Activated CD8-positive, alpha-beta T cell treated with anti-CD3 and anti-CD28 coated beads for 36 hours (primary cell): ENCODE results near the gene SORD. TPM values are rescaled to one million over a fixed set of nuclear protein-coding genes. Genes with fewer than 3 reads are reported as not detected.
"Not testable (repeated sequence)": the region's sequence is repeated elsewhere in the genome, so short reads cannot be mapped to it uniquely, and the experiment has no call there.

Source experiments
- ATAC-seq: fragments of 200-7000 bp; cut with Tn5 transposase; one replicate; pipeline ENCODE4 v1.10.0; 2021; ENCODE audit warnings: mild to moderate bottlenecking, moderate library complexity
- CTCF ChIA-PET: fragments of 350-600 bp; sonication (Branson Sonifier 250); formaldehyde crosslinking; loops from one replicate; lab custom pipeline; 2021; ENCODE audit warnings: antibody characterized with exemption; lab: Charles Lee
- POLR2A ChIA-PET: fragments of 350-600 bp; sonication (Branson Sonifier 250); formaldehyde crosslinking; loops from one replicate; lab custom pipeline; 2021; ENCODE audit warnings: antibody characterized with exemption; lab: Charles Lee
- DNase-seq: peaks from one replicate; pipeline ENCODE4 v3.0.0-alpha.2; 2020
- H3K27ac Mint-ChIP-seq: one replicate; pipeline ENCODE4 v1.8.0; 2021; ENCODE audit warnings: mild to moderate bottlenecking, mixed read lengths
- H3K27me3 Mint-ChIP-seq: one replicate; pipeline ENCODE4 v1.8.0; 2021; ENCODE audit warnings: mixed read lengths
- H3K36me3 Mint-ChIP-seq: one replicate; pipeline ENCODE4 v1.8.0; 2021; ENCODE audit warnings: low read depth, mixed read lengths
- H3K4me1 Mint-ChIP-seq: one replicate; pipeline ENCODE4 v1.8.0; 2021; ENCODE audit warnings: low read depth, mixed read lengths
- H3K4me3 Mint-ChIP-seq: one replicate; pipeline ENCODE4 v1.8.0; 2021; ENCODE audit warnings: mild to moderate bottlenecking, moderate library complexity, mixed read lengths
- H3K9me3 Mint-ChIP-seq: one replicate; pipeline ENCODE4 v1.8.0; 2021; ENCODE audit warnings: mixed read lengths
- CTCF ChIP-seq: fragments of 200-600 bp; IDR thresholded peaks from one replicate; pipeline ENCODE4 v1.8.0; 2022; ENCODE audit warnings: antibody characterized with exemption, mild to moderate bottlenecking
- intact Hi-C: fragments of 100-400 bp; cut with micrococcal nuclease; formaldehyde crosslinking; loops from one replicate; pipeline ENCODE4 v1.10.0; 2022
- total RNA-seq, 2 experiments: library from RNA; stranded (reverse); gene quantifications; one replicate each; pipeline ENCODE4 v1.2.3, GENCODE V29; 2021

The SORD gene
- total RNA-seq, 2 experiments from 2014 or later = 27.9 to 28.7 TPM

DNA sequence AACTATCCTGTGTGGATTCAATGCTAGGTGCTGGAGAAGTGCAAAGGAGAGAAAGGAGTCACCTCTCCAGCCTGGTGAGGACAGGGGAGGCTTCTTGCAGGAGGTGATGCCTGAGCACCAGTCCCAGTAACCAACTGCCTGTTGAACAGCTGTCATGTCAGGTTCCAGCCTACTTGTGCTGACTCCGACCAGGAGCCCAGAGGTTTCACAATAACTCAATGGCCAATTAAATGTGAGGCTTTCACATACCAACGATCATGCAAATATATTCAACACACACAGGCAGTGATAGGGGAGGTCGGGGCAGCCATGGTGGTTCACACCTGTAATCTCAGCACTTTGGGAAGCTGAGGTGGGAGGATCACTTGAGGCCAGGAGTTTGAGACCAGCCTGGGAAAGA, 7.7 kb downstream of the SORD start:
- ChIA-PET POLR2A (no interaction called here), CTCF (no interaction called here)
- Mint-ChIP-seq H3K4me3 (no peak overlapping the region), H3K27me3 (no peaks in the 10 kb centered on the region), H3K36me3 (peaks cover 17% of the 10 kb centered on the region), H3K27ac (no peak overlapping the region), H3K9me3 (no peaks in the 10 kb centered on the region), H3K4me1 (peaks cover 10% of the 10 kb centered on the region)
- no peak for TF ChIP-seq CTCF
- DNase-seq (no peak), ATAC-seq (no peak)
- intact Hi-C loops = no loop called here

GRCh38 chr15:45031522-45032028, 8.6 kb downstream of the SORD start:
- H3K9me3 Mint-ChIP-seq, POLR2A ChIA-PET, CTCF ChIA-PET, H3K27ac Mint-ChIP-seq, H3K4me3 Mint-ChIP-seq, intact Hi-C loops, H3K4me1 Mint-ChIP-seq, ATAC-seq, H3K27me3 Mint-ChIP-seq, DNase-seq: not testable (repeated sequence)
- peaks cover 23% of the 10 kb centered on the region for H3K36me3 Mint-ChIP-seq

GRCh38 chr15:45032501-45032900, 9.5 kb downstream of the SORD start:
- H3K4me3 Mint-ChIP-seq, intact Hi-C loops, H3K9me3 Mint-ChIP-seq, POLR2A ChIA-PET, H3K27ac Mint-ChIP-seq, ATAC-seq, CTCF ChIA-PET, DNase-seq, H3K27me3 Mint-ChIP-seq: not testable (repeated sequence)
- Mint-ChIP-seq H3K4me1 (peaks cover 13% of the 10 kb centered on the region), H3K36me3 (peaks cover 25% of the 10 kb centered on the region)

DNA sequence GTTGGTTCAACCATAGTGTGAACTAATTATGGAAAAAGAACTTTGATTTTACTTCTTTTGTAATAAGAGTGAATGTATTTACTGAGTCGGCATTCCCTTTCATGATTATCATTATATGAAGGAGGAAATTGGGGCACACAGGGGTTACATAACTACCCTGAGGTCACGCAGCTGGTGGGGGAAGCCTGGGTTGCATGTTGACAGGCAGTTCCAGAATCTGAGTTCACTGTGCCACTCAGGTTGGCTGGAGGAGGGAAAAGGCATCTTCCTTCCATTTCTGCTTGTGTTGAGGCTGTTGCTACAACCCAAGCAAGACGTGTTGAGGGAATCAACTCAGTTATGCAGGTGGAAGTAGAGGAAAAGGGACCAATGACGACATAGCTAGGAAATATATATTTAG, 11.1 kb downstream of the SORD start:
- Mint-ChIP-seq H3K4me1 (peaks cover 13% of the 10 kb centered on the region), H3K36me3 (peaks cover 25% of the 10 kb centered on the region)
- DNase-seq, CTCF ChIA-PET, ATAC-seq, H3K9me3 Mint-ChIP-seq, H3K27me3 Mint-ChIP-seq, H3K4me3 Mint-ChIP-seq, H3K27ac Mint-ChIP-seq, intact Hi-C loops, POLR2A ChIA-PET: not testable (repeated sequence)

- POLR2A ChIA-PET, H3K27me3 Mint-ChIP-seq, H3K4me3 Mint-ChIP-seq, H3K27ac Mint-ChIP-seq, DNase-seq, H3K9me3 Mint-ChIP-seq, ATAC-seq: not testable (repeated sequence)
- CTCF ChIA-PET = interaction anchor here (1.5 to 2.7 kb wide), 3 partner anchors 63 to 182 kb away, joined by 5 to 17 read pairs (median 9); no protein-coding TSS in a partner anchor
- Mint-ChIP-seq H3K36me3 (peaks cover 22% of the 10 kb centered on the region), H3K4me1 (peaks cover 13% of the 10 kb centered on the region)
- intact Hi-C loops = loop anchor here (5.0 kb wide), 1 partner anchor 67 kb away; no protein-coding TSS in a partner anchor
Measured at GRCh38 chr15:45034600-45035375, 11.8 kb downstream of the SORD start.

DNA sequence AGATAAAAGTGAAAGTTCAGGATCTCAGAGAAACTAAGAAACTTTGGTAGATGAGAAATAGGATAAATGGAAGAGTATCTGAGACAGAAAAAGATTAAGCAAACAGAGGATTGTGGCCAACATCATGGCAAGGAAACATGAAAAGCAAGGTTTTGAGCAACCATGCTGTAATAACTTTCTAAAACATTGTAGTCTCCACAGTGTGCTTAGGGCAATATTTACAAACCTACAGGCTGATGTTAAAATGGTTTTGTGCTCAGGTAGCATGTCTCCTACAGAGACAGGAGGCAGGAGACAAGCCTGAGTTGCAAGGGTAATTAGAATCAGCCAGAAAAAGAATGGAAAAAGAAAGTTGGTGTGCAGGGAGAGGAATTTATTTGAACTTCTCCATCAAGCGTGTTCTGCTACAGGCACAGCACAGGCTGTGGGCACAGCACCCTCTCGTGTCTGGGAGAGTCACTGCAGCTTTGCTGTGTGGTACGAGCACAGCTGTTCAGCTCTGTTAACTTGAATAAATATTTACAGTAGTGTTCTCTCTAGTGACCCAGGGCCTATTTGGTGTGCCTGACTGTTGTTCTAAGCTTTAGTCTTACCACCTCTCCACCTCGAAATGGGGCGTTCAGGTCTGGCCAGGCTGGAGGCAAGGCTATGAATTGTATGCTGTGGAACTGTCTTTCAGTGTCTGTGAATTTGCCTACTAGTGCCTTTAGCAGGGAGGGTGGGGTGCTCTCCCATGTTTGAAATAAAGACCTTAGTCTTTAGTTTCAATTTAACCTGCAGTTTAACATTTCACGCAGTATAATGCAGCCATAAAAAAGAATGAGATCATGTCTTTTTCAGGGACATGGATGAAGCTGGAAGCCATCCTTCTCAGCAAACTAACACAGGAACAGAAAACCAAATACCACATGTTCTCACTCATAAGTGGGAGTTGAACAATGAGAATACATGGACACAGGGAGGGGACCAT, 14.1 kb downstream of the SORD start:
- peak; percentile 76 for DNase-seq
- ATAC-seq = peak; percentile 97
- H3K9me3 Mint-ChIP-seq, H3K27ac Mint-ChIP-seq, H3K4me3 Mint-ChIP-seq, POLR2A ChIA-PET, H3K27me3 Mint-ChIP-seq: not testable (repeated sequence)
- intact Hi-C loops = loop anchor here (5.0 kb wide), 1 partner anchor 70 kb away; no protein-coding TSS in a partner anchor
- TF ChIP-seq CTCF = peak; percentile 87
- CTCF ChIA-PET = interaction anchor here (0.7 to 2.7 kb wide), 9 partner anchors 9 to 224 kb away, joined by 3 to 17 read pairs (median 4); no protein-coding TSS in a partner anchor
- peaks cover 15% of the 10 kb centered on the region for H3K36me3 Mint-ChIP-seq
- H3K4me1 Mint-ChIP-seq = peaks cover 13% of the 10 kb centered on the region
